Stimulated activated CD8-positive, alpha-beta memory T cell treated with anti-CD3 and anti-CD28 coated beads, Interleukin-4, amount 100 ng/mL, for 24 hours (primary cell): Measurements from ENCODE around the gene UQCR10.

ENCODE experiments used
- DNase-seq: peaks from one replicate; pipeline ENCODE4 v3.0.0-alpha.2; 2020; ENCODE audit warnings: low read depth

Gene UQCR10

GRCh38 chr22:29798318-29798717, 31.1 kb downstream of the UQCR10 start:
- DNase-seq: no peak

DNA sequence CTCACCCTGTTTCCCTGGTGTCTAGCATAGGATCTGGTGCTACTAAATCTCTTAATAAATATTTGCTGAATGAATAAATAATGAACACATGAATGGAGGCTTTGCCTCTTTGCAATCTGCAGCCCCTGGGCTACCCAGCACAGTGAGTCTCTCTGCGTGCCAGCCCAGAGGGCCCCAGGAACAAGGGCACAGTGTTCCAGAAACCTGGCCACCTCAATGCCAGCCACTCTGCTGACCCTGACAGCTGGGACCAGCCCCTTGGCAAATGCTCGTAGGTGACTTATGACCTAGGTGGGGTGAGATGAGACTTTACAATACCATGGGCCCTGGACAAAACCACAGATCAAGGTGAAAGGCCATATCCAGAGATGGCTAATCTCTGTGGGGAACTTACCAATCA, 31.6 kb downstream of the UQCR10 start:
- DNase-seq: no peak

GRCh38 chr22:29799217-29799680, 32.1 kb downstream of the UQCR10 start:
- no peak for DNase-seq

DNA sequence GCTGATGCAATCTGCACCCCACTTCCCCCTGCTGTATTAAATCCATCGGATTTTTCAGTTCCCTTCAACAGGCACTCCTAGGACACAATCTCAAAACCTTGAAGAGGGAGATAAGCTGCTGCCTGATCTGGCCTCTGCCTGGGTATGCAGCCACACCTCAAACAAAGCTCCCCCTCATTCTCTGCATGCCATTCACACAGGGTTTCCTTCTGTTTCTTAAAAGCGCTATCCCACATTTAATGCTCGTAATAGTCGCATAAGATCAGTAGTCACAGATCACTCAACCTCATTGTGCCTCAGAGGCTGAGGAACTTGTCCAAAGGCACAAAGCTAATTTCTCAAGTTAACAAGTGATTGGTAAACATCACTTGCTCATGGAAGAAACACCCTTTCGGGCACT, 34.0 kb downstream of the UQCR10 start:
- DNase-seq: no peak

- DNase-seq: no peak
Measured at GRCh38 chr22:29801796-29802195, 34.6 kb downstream of the UQCR10 start.

- no peak for DNase-seq
Measured at GRCh38 chr22:29803190-29803589, 36.0 kb downstream of the UQCR10 start.

GRCh38 chr22:29804985-29805384, 37.8 kb downstream of the UQCR10 start:
- DNase-seq: no peak

DNA sequence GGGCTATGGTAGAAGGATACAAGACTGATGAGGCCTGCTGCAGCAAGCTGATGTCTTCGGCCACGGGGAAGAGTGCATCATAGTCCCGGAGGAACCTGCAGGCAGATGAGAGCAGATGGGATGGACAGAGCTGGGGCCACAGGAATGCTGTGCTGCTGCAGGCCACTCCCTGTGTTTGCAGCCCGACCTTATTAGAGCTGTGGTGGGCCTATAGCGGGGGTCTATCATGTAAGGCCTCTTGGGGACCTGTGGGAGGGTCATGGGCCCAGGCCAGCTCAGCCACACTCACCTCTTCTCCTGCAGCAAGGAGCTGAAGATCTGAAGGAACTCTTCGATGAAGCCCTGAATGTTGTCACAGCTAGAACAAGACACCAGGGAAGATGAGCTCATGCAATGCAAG, 39.0 kb downstream of the UQCR10 start:
- no peak for DNase-seq

DNA sequence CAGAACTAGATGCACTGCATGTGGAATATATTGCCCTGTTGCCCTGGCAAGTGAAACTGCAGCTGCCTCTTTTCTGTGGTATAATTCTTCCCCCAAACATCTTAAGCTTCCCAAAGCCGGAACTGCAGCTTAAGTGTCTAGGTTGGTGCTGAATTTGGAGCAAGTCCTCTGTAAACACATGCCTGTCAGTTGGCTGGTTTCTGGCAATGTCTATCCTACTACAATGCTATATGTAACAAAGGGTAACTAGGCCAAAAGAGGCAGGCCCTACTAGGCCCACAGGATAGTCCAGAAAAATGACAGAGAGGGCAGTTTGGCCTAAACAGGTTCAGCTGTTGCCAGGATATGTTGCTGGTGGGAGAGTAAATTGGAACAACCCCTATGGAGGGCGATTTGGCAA, 43.0 kb downstream of the UQCR10 start:
- no peak for DNase-seq

DNA sequence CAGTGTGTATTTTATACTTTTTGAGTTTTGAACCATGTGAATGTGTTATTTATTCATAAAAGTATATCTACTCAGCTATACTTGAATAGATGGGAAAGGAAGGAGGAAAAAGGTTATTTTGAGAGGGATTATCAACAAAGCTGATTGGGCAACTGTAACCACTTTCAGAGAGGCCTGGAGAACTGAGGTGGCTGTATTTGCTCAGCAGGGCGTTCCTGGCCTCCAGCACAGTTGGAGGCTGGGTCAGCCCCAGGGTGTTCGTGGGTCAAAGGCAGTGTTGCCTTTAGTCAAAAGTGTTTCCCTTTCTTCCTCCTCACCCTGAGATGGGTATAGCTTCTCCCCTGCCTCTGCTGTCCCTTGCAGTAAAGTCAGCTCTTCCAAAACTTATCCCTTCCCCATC, 44.2 kb downstream of the UQCR10 start:
- no peak for DNase-seq

- no peak for DNase-seq
Measured at GRCh38 chr22:29813126-29813525, 46.0 kb downstream of the UQCR10 start.

DNA sequence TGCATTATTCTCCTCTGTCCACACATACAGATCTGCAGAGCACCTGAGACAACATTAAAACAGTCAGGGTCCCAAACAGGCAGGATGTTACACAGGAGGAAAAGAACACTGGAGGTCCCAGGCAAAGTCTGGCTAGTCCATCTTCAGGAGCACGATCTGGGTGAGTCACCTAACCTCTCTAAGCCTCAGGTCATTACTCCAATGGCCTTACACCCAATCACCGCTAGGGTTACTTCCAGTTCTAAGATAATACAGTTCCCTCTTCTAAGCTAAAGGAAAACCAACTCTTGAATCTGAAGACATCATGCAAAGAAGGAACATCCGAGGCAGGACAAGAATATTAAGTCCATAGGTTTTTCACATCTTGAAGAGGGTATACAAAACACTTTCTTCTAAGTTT, 46.4 kb downstream of the UQCR10 start:
- DNase-seq: no peak

GRCh38 chr22:29814003-29814402, 46.8 kb downstream of the UQCR10 start:
- no peak for DNase-seq

DNA sequence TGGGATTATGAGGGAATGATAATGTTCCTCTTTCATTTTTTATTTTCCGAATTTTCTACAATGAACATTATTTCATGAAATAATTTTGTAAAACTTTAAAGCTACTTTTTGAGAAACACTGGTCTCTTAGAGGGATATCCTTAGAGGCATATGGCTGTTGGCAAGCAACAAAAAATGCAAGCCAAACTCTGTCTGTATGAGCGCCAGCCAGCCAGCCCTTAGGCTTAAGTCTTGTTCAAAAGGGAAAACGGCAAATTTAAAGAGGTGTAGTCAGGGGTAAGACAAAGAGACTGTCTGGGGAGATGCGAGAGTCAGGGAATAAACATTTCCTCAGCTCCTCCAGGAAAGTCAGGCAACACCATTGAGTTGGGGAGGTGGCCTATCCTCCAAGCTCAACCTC, 48.4 kb downstream of the UQCR10 start:
- no peak for DNase-seq

GRCh38 chr22:29816128-29816527, 49.0 kb downstream of the UQCR10 start:
- DNase-seq: no peak

DNA sequence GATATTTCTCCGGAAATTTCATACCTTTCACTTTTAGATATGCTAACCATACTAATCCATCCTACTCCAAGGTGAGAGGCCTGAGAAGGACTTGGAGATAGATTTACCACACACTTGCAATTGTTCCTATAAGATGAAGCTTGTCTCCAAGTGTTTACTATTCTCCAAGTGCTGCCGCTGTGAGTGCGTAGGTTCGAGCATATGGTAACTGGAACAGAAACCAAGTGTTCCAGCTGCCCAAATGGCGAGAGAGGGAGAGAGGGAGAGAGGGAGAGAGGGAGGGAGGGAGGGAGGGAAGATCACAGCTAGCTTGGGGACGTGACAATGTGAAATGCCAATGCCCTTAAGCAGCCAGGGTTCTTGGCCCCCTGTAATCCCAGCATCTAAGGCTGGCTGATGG, 49.4 kb downstream of the UQCR10 start:
- DNase-seq: no peak

GRCh38 chr22:29816980-29817379, 49.8 kb downstream of the UQCR10 start:
- no peak for DNase-seq

- no peak for DNase-seq
Measured at GRCh38 chr22:29817724-29818123, 50.6 kb downstream of the UQCR10 start.

DNA sequence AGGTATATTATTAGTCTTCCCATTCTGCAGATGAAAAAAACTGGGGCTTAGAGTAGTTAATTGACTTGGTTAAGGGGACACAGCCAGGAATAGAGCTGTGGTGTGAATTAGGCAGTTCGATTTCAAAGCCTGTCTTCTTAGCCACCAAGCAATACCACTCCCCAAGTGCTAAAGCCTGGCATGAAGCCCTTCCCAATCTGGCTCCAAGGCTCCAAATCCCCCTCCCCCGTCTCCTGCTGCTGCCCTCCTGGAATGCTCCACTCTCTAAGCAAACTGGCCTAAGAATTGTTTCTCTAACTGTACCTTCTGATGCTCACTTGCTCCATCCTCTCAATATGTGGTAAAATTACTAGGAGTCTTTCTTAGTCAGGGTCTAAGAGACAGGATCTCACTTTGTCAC, 52.3 kb downstream of the UQCR10 start:
- DNase-seq: no peak
